GM12878 (cell line): ENCODE measurements around the gene TUBGCP2. TPM values are rescaled to one million over a fixed set of nuclear protein-coding genes. Genes with fewer than 3 reads are reported as not detected.

Experiments used
- CBFB ChIP-seq: IDR thresholded peaks from 2 replicates; pipeline ENCODE4 v1.6.1; 2016; ENCODE audit warnings: antibody characterized with exemption, low read depth
- CUX1 ChIP-seq: IDR thresholded peaks from 2 replicates; pipeline ENCODE4 v1.6.1; 2012; ENCODE audit warnings: improper control_type of control experiment, low read depth, low read length; ENCODE audit not compliant: insufficient replicate concordance
- GATAD2B ChIP-seq: fragments of 450-650 bp; conservative IDR thresholded peaks from 2 replicates; pipeline ENCODE4 v1.6.1; 2017; ENCODE audit warnings: low read depth, mild to moderate bottlenecking, moderate library complexity
- LARP7 ChIP-seq: fragments of 450-650 bp; IDR thresholded peaks from 2 replicates; pipeline ENCODE4 v1.6.1; 2017; ENCODE audit warnings: mild to moderate bottlenecking
- PML ChIP-seq: IDR thresholded peaks from 2 replicates; pipeline ENCODE4 v1.6.1; 2012; ENCODE audit warnings: low read length, inconsistent platforms
- SKIL ChIP-seq: fragments of 450-650 bp; IDR thresholded peaks from 2 replicates; pipeline ENCODE4 v1.6.1; 2017; ENCODE audit warnings: mild to moderate bottlenecking, low read depth, inconsistent platforms; ENCODE audit not compliant: poor library complexity, severe bottlenecking
- SMAD1 ChIP-seq: fragments of 450-650 bp; IDR thresholded peaks from 2 replicates; pipeline ENCODE4 v1.6.1; 2018; ENCODE audit warnings: mild to moderate bottlenecking, low read depth; ENCODE audit not compliant: partially characterized antibody
- SREBF1 ChIP-seq: IDR thresholded peaks from 2 replicates; pipeline ENCODE4 v1.6.1; 2012; ENCODE audit warnings: mild to moderate bottlenecking, low read length
- SREBF2 ChIP-seq: IDR thresholded peaks from 2 replicates; pipeline ENCODE4 v1.6.1; 2012; ENCODE audit warnings: mild to moderate bottlenecking, low read length
- YY1 ChIP-seq: IDR thresholded peaks from 2 replicates; pipeline ENCODE4 v1.6.1; 2011; ENCODE audit warnings: low read depth, mild to moderate bottlenecking, low read length
- ZNF592 ChIP-seq: fragments of 450-650 bp; IDR thresholded peaks from 2 replicates; pipeline ENCODE4 v1.6.1; 2017; ENCODE audit warnings: mild to moderate bottlenecking, moderate library complexity
- polyA plus RNA-seq, 11 experiments: library from polyadenylated mRNA; depleted of rRNA in 4 of 11; unstranded in 6 of 11; stranded (reverse) in 5 of 11; fragments of >200 nt; fragmentation: Nextera tagmentation in 4 of 11; fragmentation: Illumina TruSeq in 1 of 11; extraction: Ambion mirVana in 4 of 11; extraction: Trizol in 1 of 11; gene quantifications; 1 replicate in 1 of 11; 2 replicates in 10 of 11; pipeline versions ENCODE4 v1.2.1 to v1.2.3, GENCODE V29; 2011 to 2016; ENCODE audit warnings: inconsistent platforms in 2 of 11, missing spikeins in 2 of 11, low read depth in 1 of 11
- total RNA-seq, 4 experiments: library from RNA; depleted of rRNA in 3 of 4; stranded (reverse); fragments of >200 nt in 3 of 4; fragmentation: Illumina TruSeq in 1 of 4; extraction: Trizol in 1 of 4; gene quantifications; 2 replicates each; pipeline versions ENCODE4 v1.2.1 to v1.2.3, GENCODE V29; 2013 to 2021
- TF ChIP-seq, protein P1 (sequence below): fragments of 450-650 bp; IDR thresholded peaks from 2 replicates; pipeline ENCODE4 v1.6.1; 2016; ENCODE audit warnings: mild to moderate bottlenecking
- TF ChIP-seq, protein P2 (sequence below): fragments of 450-650 bp; IDR thresholded peaks from 2 replicates; pipeline ENCODE4 v1.6.1; 2014; ENCODE audit warnings: mild to moderate bottlenecking
- TF ChIP-seq, protein P3 (sequence below): IDR thresholded peaks from 2 replicates; pipeline ENCODE4 v1.6.1; 2012; ENCODE audit warnings: low read depth, low read length, improper control_type of control experiment

TUBGCP2 gene
- total and polyA plus RNA-seq, 10 of the 15 experiments (the other 5 are each of a cell fraction or from before 2014, with no cell fraction given): 4.8 to 47.1 (median 34.7) TPM

- TF ChIP-seq SKIL (peak; percentile 71), PML (0 out of 2 replicates have a peak, but pooled peaks have one; percentile 43), CUX1 (no peak), ZNF592 (peak; percentile 71; the same call in 1 of the 2 replicates), LARP7 (peak; percentile 59), SMAD1 (no peak), YY1 (no peak), SREBF1 (no peak), SREBF2 (no peak), GATAD2B (peak; percentile 85; the same call in 1 of the 2 replicates), CBFB (peak; percentile 82)
- TF ChIP-seq, protein P1, sequence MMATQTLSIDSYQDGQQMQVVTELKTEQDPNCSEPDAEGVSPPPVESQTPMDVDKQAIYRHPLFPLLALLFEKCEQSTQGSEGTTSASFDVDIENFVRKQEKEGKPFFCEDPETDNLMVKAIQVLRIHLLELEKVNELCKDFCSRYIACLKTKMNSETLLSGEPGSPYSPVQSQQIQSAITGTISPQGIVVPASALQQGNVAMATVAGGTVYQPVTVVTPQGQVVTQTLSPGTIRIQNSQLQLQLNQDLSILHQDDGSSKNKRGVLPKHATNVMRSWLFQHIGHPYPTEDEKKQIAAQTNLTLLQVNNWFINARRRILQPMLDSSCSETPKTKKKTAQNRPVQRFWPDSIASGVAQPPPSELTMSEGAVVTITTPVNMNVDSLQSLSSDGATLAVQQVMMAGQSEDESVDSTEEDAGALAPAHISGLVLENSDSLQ: peak; percentile 15; the same call in 1 of the 2 replicates
- TF ChIP-seq, protein P2, sequence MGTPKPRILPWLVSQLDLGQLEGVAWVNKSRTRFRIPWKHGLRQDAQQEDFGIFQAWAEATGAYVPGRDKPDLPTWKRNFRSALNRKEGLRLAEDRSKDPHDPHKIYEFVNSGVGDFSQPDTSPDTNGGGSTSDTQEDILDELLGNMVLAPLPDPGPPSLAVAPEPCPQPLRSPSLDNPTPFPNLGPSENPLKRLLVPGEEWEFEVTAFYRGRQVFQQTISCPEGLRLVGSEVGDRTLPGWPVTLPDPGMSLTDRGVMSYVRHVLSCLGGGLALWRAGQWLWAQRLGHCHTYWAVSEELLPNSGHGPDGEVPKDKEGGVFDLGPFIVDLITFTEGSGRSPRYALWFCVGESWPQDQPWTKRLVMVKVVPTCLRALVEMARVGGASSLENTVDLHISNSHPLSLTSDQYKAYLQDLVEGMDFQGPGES: 0 out of 2 replicates have a peak, but pooled peaks have one; percentile 10
- TF ChIP-seq, protein P3, sequence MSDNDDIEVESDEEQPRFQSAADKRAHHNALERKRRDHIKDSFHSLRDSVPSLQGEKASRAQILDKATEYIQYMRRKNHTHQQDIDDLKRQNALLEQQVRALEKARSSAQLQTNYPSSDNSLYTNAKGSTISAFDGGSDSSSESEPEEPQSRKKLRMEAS: peak; percentile 77
Observed at GRCh38 chr10:133274751-133275683, 33.7 kb downstream of the TUBGCP2 start (continued).
